ENCODE results near the gene RGS16.

DNA sequence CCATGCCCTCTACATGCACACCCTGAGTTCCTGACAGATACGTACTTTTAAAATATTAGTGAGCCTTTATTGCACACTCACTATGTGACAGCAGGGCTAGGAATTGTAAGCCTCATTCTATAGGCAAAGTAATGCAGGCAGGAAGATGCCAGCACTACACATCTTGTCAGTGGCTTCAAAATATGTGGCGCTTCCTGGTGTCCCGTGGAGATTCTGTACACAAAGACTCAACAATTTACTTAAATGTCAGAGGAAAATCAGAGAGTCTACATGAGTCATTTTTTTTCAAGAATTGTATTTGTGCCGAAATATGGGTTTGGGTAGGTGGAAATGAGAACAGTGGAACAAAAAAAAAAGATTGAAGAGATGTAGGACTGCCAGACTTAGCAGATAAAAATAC lies 42.7 kb downstream of the RGS16 start:
- TF ChIP-seq, protein P1, sequence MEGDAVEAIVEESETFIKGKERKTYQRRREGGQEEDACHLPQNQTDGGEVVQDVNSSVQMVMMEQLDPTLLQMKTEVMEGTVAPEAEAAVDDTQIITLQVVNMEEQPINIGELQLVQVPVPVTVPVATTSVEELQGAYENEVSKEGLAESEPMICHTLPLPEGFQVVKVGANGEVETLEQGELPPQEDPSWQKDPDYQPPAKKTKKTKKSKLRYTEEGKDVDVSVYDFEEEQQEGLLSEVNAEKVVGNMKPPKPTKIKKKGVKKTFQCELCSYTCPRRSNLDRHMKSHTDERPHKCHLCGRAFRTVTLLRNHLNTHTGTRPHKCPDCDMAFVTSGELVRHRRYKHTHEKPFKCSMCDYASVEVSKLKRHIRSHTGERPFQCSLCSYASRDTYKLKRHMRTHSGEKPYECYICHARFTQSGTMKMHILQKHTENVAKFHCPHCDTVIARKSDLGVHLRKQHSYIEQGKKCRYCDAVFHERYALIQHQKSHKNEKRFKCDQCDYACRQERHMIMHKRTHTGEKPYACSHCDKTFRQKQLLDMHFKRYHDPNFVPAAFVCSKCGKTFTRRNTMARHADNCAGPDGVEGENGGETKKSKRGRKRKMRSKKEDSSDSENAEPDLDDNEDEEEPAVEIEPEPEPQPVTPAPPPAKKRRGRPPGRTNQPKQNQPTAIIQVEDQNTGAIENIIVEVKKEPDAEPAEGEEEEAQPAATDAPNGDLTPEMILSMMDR (IDR thresholded peaks at IDR 0.05): no peak
- TF ChIP-seq EZH2 (IDR thresholded peaks at IDR 0.05; ENCODE audit: borderline replicate concordance, insufficient read depth, low read depth, low read length, poor library complexity, severe bottlenecking): no peak
